ENCODE data around the gene YWHAQ. TPM values are rescaled to one million over a fixed set of nuclear protein-coding genes. Genes with fewer than 3 reads are reported as not detected.

The YWHAQ gene
- total RNA-seq, 1 donor from 2014 or later, result 655 TPM

GRCh38 chr2:9558948-9559381 is 71.8 kb downstream of the YWHAQ start:
- peak overlapping the region; percentile 39 for H3K4me3 Mint-ChIP-seq
- no peaks in the 10 kb centered on the region for H3K9me3 Mint-ChIP-seq
- no peak overlapping the region for H3K27ac ChIP-seq

DNA sequence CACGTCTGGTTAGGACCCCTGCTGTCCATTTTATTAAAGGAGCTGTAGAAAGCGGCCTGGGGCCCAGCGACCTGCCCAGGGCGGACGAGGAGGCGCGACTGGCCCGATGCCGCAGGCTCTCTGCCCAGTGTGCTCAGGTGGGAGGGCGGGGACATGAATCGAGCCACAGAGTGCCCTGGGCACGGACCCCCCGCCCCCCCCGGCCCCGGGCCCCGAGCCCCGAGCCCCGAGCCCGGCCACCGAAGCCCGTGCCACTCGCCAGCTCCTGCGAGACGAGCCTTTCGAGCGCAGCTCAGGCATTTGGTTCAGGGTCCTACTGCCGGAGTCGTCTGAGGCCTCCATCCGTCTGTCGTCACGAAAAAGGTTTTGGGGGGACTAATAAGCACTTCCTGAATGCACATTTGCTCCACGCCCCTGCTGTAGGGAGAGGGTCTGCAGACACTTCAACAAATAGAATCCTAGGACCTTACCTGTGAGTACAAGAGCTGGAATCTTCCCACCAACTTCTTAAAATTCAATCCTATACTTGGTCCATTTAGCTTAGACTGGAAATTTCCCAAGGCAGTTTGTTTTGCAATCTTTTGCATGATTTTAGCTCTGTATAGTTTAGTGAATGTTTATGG is 74.6 kb downstream of the YWHAQ start:
- Histone ChIP-seq H3F3A (ENCODE audit: low read depth) (peaks cover 39% of the 10 kb centered on the region), H3K4me3 (peak overlapping the region; percentile 61), H3K27ac (peak overlapping the region; percentile 92), H3K79me2 (ENCODE audit: low read depth) (peaks cover 60% of the 10 kb centered on the region), H3K4me2 (peak overlapping the region; percentile 95), H4K20me1 (ENCODE audit: low read depth) (peaks cover 26% of the 10 kb centered on the region), H3K9ac (peak overlapping the region; percentile 81), H3K36me3 (no peaks in the 10 kb centered on the region), H3K27me3 (no peaks in the 10 kb centered on the region), H3K9me3 (ENCODE audit: low read depth) (no peaks in the 10 kb centered on the region), H2AFZ (replicated peaks) (peak overlapping the region; percentile 70), H3K4me1 (peaks cover 14% of the 10 kb centered on the region)
- Mint-ChIP-seq H3K27me3 (ENCODE audit: insufficient read depth, low read depth) (no peaks in the 10 kb centered on the region), H3K9me3 (no peaks in the 10 kb centered on the region), H3K36me3 (peaks cover 8% of the 10 kb centered on the region), H3K27ac (peak overlapping the region; percentile 99), H3K4me1 (peaks cover 33% of the 10 kb centered on the region), H3K4me3 (peak overlapping the region; percentile 98)
- TF ChIP-seq EZH2phosphoT487 (IDR thresholded peaks at IDR 0.05) (no peak), EZH2 (IDR thresholded peaks at IDR 0.05) (no peak)
- TF ChIP-seq, protein P1, sequence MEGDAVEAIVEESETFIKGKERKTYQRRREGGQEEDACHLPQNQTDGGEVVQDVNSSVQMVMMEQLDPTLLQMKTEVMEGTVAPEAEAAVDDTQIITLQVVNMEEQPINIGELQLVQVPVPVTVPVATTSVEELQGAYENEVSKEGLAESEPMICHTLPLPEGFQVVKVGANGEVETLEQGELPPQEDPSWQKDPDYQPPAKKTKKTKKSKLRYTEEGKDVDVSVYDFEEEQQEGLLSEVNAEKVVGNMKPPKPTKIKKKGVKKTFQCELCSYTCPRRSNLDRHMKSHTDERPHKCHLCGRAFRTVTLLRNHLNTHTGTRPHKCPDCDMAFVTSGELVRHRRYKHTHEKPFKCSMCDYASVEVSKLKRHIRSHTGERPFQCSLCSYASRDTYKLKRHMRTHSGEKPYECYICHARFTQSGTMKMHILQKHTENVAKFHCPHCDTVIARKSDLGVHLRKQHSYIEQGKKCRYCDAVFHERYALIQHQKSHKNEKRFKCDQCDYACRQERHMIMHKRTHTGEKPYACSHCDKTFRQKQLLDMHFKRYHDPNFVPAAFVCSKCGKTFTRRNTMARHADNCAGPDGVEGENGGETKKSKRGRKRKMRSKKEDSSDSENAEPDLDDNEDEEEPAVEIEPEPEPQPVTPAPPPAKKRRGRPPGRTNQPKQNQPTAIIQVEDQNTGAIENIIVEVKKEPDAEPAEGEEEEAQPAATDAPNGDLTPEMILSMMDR (IDR thresholded peaks at IDR 0.05), result no peak
- DNase-seq (ENCODE audit: low spot score), result no peak

More at GRCh38 chr2:9558948-9559381, 71.8 kb downstream of the YWHAQ start:
- no peaks in the 10 kb centered on the region for H3K27me3 ChIP-seq
- TF ChIP-seq EZH2 (IDR thresholded peaks at IDR 0.05) (no peak), EZH2phosphoT487 (IDR thresholded peaks at IDR 0.05) (no peak)
- TF ChIP-seq, protein P1 (IDR thresholded peaks at IDR 0.05), result no peak
- H3K36me3 ChIP-seq, result no peaks in the 10 kb centered on the region
- no peak overlapping the region for H3K9ac ChIP-seq
- no peak overlapping the region for H3K4me2 ChIP-seq
- no peak overlapping the region for H3K4me3 ChIP-seq
- no peaks in the 10 kb centered on the region for H3K27me3 Mint-ChIP-seq (ENCODE audit: insufficient read depth, low read depth)
- H3K9me3 ChIP-seq (ENCODE audit: low read depth), result no peaks in the 10 kb centered on the region
- H3F3A ChIP-seq (ENCODE audit: low read depth), result peaks cover 36% of the 10 kb centered on the region
- peaks cover 6% of the 10 kb centered on the region for H3K36me3 Mint-ChIP-seq
- peaks cover 32% of the 10 kb centered on the region for H3K79me2 ChIP-seq (ENCODE audit: low read depth)
- peaks cover 21% of the 10 kb centered on the region for H3K4me1 Mint-ChIP-seq
- no peak overlapping the region for H3K27ac Mint-ChIP-seq
- peaks cover 11% of the 10 kb centered on the region for H3K4me1 ChIP-seq
- DNase-seq (ENCODE audit: low spot score), result no peak
- H4K20me1 ChIP-seq (ENCODE audit: low read depth), result peaks cover 3% of the 10 kb centered on the region
- no peak overlapping the region for H2AFZ ChIP-seq (replicated peaks)

GRCh38 chr2:9555297-9556120 is 75.3 kb downstream of the YWHAQ start, which contains the start of gene ADAM17:
TSS of gene ADAM17 (minus strand) at chr2:9555830. CDS start at chr2:9555605, 225 bp downstream.
- peak within 1 kb of the TSS; percentile 95 for H3K4me2 ChIP-seq
- peaks cover 8% of the 10 kb centered on the region for H3K36me3 Mint-ChIP-seq
- peak within 1 kb of the TSS; percentile 81 for H3K9ac ChIP-seq
- H3K36me3 ChIP-seq, result no peaks in the 10 kb centered on the region
- no peaks in the 10 kb centered on the region for H3K27me3 ChIP-seq
- peak within 1 kb of the TSS; percentile 99 for H3K27ac Mint-ChIP-seq
- H3K4me1 Mint-ChIP-seq, result peaks cover 33% of the 10 kb centered on the region
- no peaks in the 10 kb centered on the region for H3K9me3 Mint-ChIP-seq
- peak; percentile 98 for DNase-seq (ENCODE audit: low spot score)
- H3K79me2 ChIP-seq (ENCODE audit: low read depth), result peaks cover 67% of the 10 kb centered on the region
- peak within 1 kb of the TSS; percentile 98 for H3K4me3 Mint-ChIP-seq
- peaks cover 39% of the 10 kb centered on the region for H3F3A ChIP-seq (ENCODE audit: low read depth)
- peaks cover 14% of the 10 kb centered on the region for H3K4me1 ChIP-seq
- peak within 1 kb of the TSS; percentile 92 for H3K27ac ChIP-seq
- no peaks in the 10 kb centered on the region for H3K27me3 Mint-ChIP-seq (ENCODE audit: insufficient read depth, low read depth)
- no peaks in the 10 kb centered on the region for H3K9me3 ChIP-seq (ENCODE audit: low read depth)
- peak within 1 kb of the TSS; percentile 70 for H2AFZ ChIP-seq (replicated peaks)
- TF ChIP-seq EZH2 (IDR thresholded peaks at IDR 0.05) (peak; percentile 48), EZH2phosphoT487 (IDR thresholded peaks at IDR 0.05) (no peak)
- TF ChIP-seq, protein P1 (IDR thresholded peaks at IDR 0.05), result peak; percentile 54
- peaks cover 33% of the 10 kb centered on the region for H4K20me1 ChIP-seq (ENCODE audit: low read depth)
- H3K4me3 ChIP-seq, result peak within 1 kb of the TSS; percentile 61

Data from neural progenitor cell (in vitro differentiated cells).